ENCODE measurements around the gene CACUL1. TPM values are rescaled to one million over a fixed set of nuclear protein-coding genes. Genes with fewer than 3 reads are reported as not detected.

The CACUL1 gene
- total RNA-seq, 2 experiments from 2014 or later, result 25.5 to 30.2 TPM

DNA sequence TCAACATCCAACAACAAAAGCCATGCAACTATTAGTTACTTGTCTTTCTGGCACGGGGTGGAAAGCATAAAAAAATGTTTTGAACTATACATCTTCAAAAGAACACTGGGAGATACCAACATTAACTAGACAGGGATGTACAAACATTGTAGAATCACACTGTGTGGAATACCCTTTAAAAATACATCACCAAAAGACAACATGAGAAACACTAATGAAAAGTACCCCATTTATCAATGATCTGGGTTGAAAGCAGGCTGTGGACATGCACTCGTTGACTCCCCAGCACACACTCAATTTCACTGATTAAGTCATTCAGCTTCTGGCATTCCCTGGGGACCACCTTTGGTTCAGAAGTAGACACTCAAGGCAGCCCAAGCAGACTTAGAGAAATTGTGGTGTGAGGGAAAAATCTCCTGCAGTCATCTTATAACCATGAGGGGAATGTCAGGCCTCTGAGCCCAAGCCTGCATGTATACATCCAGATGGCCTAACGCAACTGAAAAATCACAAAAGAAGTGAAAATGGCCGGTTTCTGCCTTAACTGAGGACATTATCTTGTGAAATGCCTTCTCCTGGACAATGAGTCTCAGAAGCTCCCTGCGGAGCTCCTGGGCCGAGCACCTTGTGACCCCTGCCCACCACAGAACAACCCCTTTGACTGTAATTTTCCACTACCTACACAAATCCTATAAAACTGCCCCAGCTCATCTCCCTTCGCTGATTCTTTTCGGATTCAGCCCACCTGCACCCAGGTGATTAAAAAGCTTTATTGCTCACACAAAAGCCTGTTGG, 53.0 kb downstream of the CACUL1 start:
- H3K27me3 Mint-ChIP-seq (ENCODE audit: low read depth), result no peaks in the 10 kb centered on the region
- H3K4me3 Mint-ChIP-seq, result no peak overlapping the region
- H3K27ac Mint-ChIP-seq, result no peak overlapping the region
- CTCF ChIA-PET, result interaction anchor here (1.6 kb wide), 2 partner anchors 16 to 18 kb away, joined by 5 read pairs; no protein-coding TSS in a partner anchor
- DNase-seq, result no peak
- ATAC-seq, result no peak
- H3K4me1 Mint-ChIP-seq (ENCODE audit: low read depth), result peaks cover 39% of the 10 kb centered on the region
- H3K36me3 Mint-ChIP-seq (ENCODE audit: low read depth), result peaks cover 36% of the 10 kb centered on the region
- no peaks in the 10 kb centered on the region for H3K9me3 Mint-ChIP-seq (ENCODE audit: insufficient read depth)
- POLR2A ChIA-PET, result interaction anchor here (0.6 kb wide), 2 partner anchors 16 to 948 kb away, joined by 3 read pairs; no protein-coding TSS in a partner anchor

DNA sequence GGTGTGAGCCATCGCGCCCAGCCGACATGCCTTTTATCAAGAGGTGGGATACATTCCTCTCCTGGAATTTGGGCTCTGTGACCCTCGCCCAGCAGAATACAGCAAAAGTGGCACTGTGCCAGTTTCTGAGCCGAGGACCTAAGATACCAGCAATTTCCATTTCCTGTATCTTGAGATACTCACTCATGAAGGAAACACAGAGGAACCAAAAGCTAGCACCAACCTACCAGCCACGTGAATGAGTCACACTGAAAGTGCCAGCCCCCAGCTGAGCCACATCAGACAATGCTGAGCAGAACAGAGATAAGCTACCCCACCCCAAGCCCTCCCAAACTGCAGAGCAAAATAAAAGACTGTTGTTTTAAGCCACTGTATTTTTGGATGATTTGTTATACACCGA, 56.3 kb downstream of the CACUL1 start:
- ChIA-PET POLR2A (interaction anchor here (1.0 kb wide), 1 partner anchor 56 kb away, joined by 3 read pairs; the partner anchor contains the start of gene CACUL1), CTCF (interaction anchor here (0.8 to 2.2 kb wide), 5 partner anchors 21 to 178 kb away, joined by 3 to 8 read pairs (median 3); no protein-coding TSS in a partner anchor)
- H3K4me1 Mint-ChIP-seq (ENCODE audit: low read depth), result peaks cover 39% of the 10 kb centered on the region

DNA sequence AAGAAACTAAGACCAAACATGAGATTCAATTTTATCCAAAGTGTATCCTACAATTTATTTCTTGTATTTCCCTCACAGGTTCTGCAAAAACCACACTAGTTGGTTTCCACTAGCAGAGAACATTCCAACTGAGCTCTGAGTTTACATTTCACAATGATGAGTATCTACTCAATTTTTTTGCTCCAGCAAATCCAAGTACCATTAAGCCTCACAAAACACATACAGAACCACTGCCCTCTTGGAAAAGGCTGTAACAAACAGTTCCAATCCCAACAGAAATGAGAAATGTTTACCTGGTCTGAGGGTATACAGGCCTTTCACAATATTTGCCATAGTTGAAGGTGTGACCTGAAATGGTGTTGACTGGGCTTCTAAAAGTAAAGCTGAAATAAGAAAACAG, 59.9 kb downstream of the CACUL1 start:
- CTCF ChIA-PET, result interaction anchor here (0.5 to 1.6 kb wide), 5 partner anchors 10 to 235 kb away, joined by 3 to 8 read pairs (median 3); no protein-coding TSS in a partner anchor
- H3K36me3 Mint-ChIP-seq (ENCODE audit: low read depth), result peaks cover 23% of the 10 kb centered on the region
- H3K4me1 Mint-ChIP-seq (ENCODE audit: low read depth), result peaks cover 26% of the 10 kb centered on the region
- no peaks in the 10 kb centered on the region for H3K9me3 Mint-ChIP-seq (ENCODE audit: insufficient read depth)
- no peak for DNase-seq
- H3K27ac Mint-ChIP-seq, result no peak overlapping the region
- no peaks in the 10 kb centered on the region for H3K27me3 Mint-ChIP-seq (ENCODE audit: low read depth)
- no peak overlapping the region for H3K4me3 Mint-ChIP-seq
- POLR2A ChIA-PET, result interaction anchor here (1.7 kb wide), 1 partner anchor 38 kb away, joined by 3 read pairs; no protein-coding TSS in a partner anchor
- no peak for ATAC-seq

More for the DNA sequence above, 56.3 kb downstream of the CACUL1 start:
- H3K9me3 Mint-ChIP-seq (ENCODE audit: insufficient read depth), result no peaks in the 10 kb centered on the region
- peak; percentile 91 for DNase-seq
- H3K27me3 Mint-ChIP-seq (ENCODE audit: low read depth), result no peaks in the 10 kb centered on the region
- peak; percentile 100 for ATAC-seq
- peak overlapping the region; percentile 55 for H3K4me3 Mint-ChIP-seq
- H3K27ac Mint-ChIP-seq, result peak overlapping the region; percentile 65
- peaks cover 41% of the 10 kb centered on the region for H3K36me3 Mint-ChIP-seq (ENCODE audit: low read depth)

DNA sequence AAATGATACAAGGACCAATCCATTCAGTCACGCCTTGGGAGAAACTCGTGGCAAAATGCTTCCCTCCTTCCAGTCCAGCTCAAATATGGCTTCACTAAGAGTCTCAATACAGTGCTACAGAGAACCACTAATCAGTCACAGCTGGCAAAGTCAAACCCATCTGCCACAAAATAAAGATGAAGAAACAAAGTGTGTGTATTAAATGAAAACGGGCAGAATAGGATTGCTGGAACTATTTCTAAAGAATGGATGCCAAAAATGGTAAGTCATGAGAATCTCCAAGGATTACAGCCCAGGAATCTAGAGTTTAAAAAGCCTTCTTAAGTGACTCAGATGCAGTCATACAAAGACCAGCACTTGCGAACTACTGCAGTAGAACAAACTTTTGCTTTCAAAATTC, 61.9 kb downstream of the CACUL1 start:
- H3K27ac Mint-ChIP-seq, result no peak overlapping the region
- peaks cover 8% of the 10 kb centered on the region for H3K4me1 Mint-ChIP-seq (ENCODE audit: low read depth)
- no peaks in the 10 kb centered on the region for H3K9me3 Mint-ChIP-seq (ENCODE audit: insufficient read depth)
- no peak for ATAC-seq
- POLR2A ChIA-PET, result no interaction called here
- CTCF ChIA-PET, result interaction anchor here (1.7 kb wide), 1 partner anchor 28 kb away, joined by 6 read pairs; no protein-coding TSS in a partner anchor
- DNase-seq, result no peak
- H3K27me3 Mint-ChIP-seq (ENCODE audit: low read depth), result no peaks in the 10 kb centered on the region
- no peak overlapping the region for H3K4me3 Mint-ChIP-seq
- H3K36me3 Mint-ChIP-seq (ENCODE audit: low read depth), result peaks cover 27% of the 10 kb centered on the region

DNA sequence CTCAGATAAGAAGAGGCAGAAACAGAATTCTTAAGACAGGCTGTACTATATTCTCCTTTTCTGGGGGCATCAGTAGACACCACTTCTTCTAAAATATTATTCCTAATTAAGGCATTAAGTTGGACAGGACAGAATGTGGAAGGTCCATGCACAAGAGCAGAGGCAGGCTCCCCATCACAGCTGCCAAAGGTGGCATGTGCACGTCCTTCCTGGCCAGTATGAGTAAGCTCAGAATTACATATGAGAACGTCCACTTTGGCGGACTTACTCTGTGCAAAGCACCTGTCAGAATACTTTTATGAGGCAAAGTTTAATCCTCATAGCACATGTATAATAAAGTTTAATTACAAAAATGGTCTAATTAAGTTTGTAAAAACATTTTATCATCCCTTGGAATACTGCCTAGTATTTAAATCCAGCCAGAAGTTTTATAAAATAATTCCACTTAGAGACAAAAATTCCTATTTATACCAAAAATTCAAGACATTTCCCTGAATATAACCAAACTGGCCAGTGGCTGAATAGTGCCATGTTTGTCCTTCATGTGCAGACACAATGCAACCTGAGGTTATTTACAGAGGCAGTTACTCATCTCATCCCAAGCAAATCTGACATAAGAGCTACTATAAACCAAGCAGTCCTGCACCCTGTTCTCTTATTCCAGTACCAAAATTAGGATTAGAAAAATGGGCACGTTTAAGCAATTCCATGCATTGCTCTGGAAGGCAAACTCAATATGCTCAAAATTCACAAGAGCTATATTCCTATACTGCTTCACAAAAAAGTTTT, 65.5 kb downstream of the CACUL1 start:
- ChIA-PET CTCF (no interaction called here), POLR2A (no interaction called here)
- Mint-ChIP-seq H3K4me3 (no peak overlapping the region), H3K27ac (no peak overlapping the region), H3K27me3 (ENCODE audit: low read depth) (no peaks in the 10 kb centered on the region), H3K9me3 (ENCODE audit: insufficient read depth) (no peaks in the 10 kb centered on the region), H3K4me1 (ENCODE audit: low read depth) (no peaks in the 10 kb centered on the region), H3K36me3 (ENCODE audit: low read depth) (peaks cover 32% of the 10 kb centered on the region)
- ATAC-seq, result no peak
- DNase-seq, result no peak

DNA sequence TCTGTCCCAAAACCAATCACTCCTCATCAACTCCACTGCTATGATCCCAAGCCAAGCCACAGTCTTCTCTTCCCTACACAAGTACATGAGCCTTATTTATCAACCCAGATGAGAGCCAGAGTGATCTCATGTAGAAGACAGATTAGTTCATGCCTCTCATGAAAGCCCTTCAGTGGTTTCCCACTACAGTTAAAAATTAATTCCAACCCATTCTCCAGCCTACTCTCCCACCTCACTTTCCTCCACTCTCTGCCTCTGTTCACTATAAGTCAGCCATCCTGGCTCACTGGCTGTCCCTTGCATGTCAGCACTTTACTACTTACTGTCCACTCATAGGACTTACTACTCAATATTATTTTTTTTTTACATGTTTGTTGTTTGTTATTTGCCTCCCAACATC, 67.3 kb downstream of the CACUL1 start:
- Mint-ChIP-seq H3K36me3 (ENCODE audit: low read depth) (peaks cover 32% of the 10 kb centered on the region), H3K27me3 (ENCODE audit: low read depth) (no peaks in the 10 kb centered on the region), H3K4me3 (no peak overlapping the region), H3K4me1 (ENCODE audit: low read depth) (no peaks in the 10 kb centered on the region), H3K27ac (no peak overlapping the region), H3K9me3 (ENCODE audit: insufficient read depth) (no peaks in the 10 kb centered on the region)
- ATAC-seq, result no peak
- no peak for DNase-seq
- POLR2A ChIA-PET, result no interaction called here
- CTCF ChIA-PET, result no interaction called here

DNA sequence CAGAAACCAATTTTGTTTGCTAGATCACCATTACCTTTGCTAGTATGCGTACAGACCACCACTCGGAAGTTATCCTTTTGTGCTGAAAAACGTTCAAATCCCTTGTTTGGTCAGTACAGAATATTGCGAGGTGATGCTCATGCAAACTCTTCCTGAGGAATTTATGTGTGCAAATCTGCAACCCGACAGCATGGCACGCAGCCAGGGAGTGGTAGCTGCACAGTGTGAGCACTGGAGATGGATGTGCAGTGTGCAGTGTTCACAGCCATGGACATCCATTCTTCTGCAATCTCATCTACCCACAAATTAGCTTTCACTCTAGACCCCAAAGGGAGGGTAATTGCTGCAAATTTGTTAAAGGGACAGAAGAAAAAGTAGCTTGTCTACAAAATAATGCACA, 72.2 kb downstream of the CACUL1 start:
- peaks cover 33% of the 10 kb centered on the region for H3K36me3 Mint-ChIP-seq (ENCODE audit: low read depth)
- H3K27ac Mint-ChIP-seq, result no peak overlapping the region
- H3K4me1 Mint-ChIP-seq (ENCODE audit: low read depth), result peaks cover 5% of the 10 kb centered on the region
- H3K27me3 Mint-ChIP-seq (ENCODE audit: low read depth), result no peaks in the 10 kb centered on the region
- CTCF ChIA-PET, result interaction anchor here (0.8 kb wide), 1 partner anchor 39 kb away, joined by 3 read pairs; no protein-coding TSS in a partner anchor
- POLR2A ChIA-PET, result no interaction called here
- no peaks in the 10 kb centered on the region for H3K9me3 Mint-ChIP-seq (ENCODE audit: insufficient read depth)
- ATAC-seq (no peak), DNase-seq (no peak)
- H3K4me3 Mint-ChIP-seq, result no peak overlapping the region

DNA sequence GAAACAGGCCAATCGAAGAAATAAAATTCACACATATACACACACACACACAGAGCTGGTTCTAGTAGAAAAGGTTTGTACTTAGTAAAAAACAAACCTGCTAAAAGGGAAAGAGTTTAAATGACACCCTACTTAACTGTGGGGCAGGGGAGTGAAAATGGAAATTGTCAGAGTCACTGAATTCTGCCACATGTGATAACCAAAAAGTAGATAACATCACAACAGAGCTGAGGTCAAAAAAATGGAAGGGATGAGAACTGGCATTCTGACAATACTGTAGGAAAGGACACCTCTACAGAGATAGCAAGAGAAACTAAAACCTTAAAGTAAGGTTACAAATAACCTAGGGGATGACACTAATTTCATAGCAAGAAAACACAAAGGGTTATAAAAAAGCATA, 74.6 kb downstream of the CACUL1 start:
- Mint-ChIP-seq H3K27me3 (ENCODE audit: low read depth) (no peaks in the 10 kb centered on the region), H3K4me1 (ENCODE audit: low read depth) (peaks cover 5% of the 10 kb centered on the region), H3K27ac (no peak overlapping the region), H3K36me3 (ENCODE audit: low read depth) (peaks cover 20% of the 10 kb centered on the region), H3K9me3 (ENCODE audit: insufficient read depth) (no peaks in the 10 kb centered on the region), H3K4me3 (no peak overlapping the region)
- ChIA-PET POLR2A (no interaction called here), CTCF (interaction anchor here (1.2 kb wide), 1 partner anchor 41 kb away, joined by 3 read pairs; no protein-coding TSS in a partner anchor)
- DNase-seq (no peak), ATAC-seq (no peak)

DNA sequence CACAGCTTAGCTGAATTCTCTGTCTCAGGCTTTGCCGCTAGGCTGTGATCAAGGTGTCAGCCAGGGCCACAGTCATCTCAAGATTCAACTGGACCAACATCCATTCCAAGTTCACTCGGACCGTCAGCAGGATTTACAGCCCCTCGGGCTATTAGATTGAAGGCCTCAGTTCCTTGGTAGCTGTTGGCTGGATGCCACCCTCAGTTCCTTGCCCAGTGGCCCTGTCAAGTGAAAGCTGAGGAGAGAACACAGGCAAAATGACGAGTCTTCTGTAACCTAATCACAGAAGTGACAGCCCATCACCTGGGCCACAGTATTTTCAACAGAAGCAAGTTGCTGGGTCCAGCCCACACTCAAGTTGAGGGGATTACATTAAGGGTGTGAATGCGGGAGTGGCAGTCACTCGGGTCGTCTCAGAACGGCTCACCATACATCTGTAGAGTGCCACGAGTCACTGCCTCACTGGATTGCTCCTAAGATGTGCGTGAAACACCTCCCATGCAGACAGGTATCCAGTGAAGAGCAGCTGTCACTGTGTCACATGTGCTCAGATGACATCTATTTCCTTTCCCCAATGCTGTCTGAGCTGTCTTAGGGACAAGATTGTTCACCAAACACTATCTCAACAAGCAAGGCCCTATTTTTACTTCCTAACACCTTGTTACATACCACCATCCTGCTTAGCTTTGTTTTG, 80.4 kb downstream of the CACUL1 start:
- Mint-ChIP-seq H3K27me3 (ENCODE audit: low read depth) (no peaks in the 10 kb centered on the region), H3K4me3 (no peak overlapping the region)

DNA sequence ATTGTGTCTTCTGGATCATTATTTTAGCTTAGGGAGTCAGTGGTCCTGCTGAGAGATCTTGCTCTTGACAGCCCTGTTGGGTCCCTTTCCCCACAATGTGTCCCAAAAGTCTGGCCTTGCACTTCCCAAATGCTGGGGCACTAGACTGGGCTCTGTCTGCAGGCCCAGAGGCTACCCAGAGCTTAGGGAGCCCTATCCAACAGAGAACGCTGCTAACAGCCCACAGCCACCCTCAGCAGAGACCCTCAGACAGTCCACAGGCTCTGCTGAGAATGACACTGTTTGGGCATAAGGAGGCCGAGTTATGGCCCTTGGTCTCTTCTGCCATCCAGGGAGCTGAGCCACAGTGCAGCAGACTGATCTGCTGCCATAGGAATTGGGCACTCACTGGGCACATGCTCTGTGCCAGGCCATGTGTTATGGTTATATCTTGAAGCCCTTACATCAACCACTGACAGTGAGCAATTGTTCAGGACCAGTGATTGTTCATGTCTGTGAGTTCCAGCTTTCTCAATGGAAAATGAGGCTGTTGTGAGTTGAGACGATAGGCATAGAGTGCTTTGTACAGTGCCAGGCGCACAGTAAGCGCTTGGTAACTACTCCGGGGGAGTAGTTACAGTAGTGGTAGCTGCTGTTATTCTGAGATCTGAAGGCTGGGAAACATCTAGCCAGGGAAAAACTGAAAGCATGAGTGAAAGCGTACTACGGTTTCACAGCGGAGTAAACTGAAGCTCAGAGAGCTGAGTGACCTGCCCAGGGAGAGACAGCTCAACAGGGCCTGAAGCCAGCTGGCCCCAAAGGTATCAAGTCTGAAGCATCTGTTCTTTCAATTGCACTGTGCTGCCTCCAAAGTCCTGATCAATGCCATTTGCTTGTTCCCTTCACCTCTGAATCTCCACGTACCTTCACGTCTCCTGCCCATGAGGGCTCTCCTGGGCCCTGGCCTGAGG, 81.7 kb downstream of the CACUL1 start:
- Mint-ChIP-seq H3K36me3 (ENCODE audit: low read depth) (no peaks in the 10 kb centered on the region), H3K4me1 (ENCODE audit: low read depth) (peaks cover 14% of the 10 kb centered on the region), H3K9me3 (ENCODE audit: insufficient read depth) (no peaks in the 10 kb centered on the region), H3K27me3 (ENCODE audit: low read depth) (no peaks in the 10 kb centered on the region), H3K4me3 (no peak overlapping the region), H3K27ac (no peak overlapping the region)
- no peak for ATAC-seq
- DNase-seq, result no peak
- POLR2A ChIA-PET, result no interaction called here
- CTCF ChIA-PET, result no interaction called here

More for the DNA sequence above, 80.4 kb downstream of the CACUL1 start:
- ATAC-seq (no peak), DNase-seq (no peak)
- H3K36me3 Mint-ChIP-seq (ENCODE audit: low read depth), result peaks cover 3% of the 10 kb centered on the region
- H3K9me3 Mint-ChIP-seq (ENCODE audit: insufficient read depth), result no peaks in the 10 kb centered on the region
- H3K4me1 Mint-ChIP-seq (ENCODE audit: low read depth), result peaks cover 6% of the 10 kb centered on the region
- ChIA-PET POLR2A (no interaction called here), CTCF (interaction anchor here (0.6 kb wide), 1 partner anchor 10 kb away, joined by 3 read pairs; no protein-coding TSS in a partner anchor)
- H3K27ac Mint-ChIP-seq, result peak overlapping the region; percentile 35

DNA sequence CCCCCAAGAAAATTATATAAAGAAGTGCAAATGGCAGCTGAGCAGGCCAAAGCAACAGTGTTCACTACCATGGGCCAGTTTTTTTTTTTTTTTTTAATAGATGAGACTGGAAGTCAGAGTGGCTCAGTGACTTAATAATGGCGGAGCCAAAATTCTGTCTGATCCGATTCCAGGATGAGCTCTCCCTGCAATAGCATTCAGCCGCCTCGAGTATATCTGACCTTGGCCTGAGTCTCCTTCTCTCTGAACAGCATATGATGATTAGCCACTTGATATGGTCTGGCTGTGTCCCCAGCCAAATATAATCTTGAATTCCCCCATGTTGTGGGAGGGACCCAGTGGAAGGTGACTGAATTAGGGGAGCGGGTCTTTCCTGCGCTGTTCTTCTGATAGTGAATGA, 82.6 kb downstream of the CACUL1 start:
- Mint-ChIP-seq H3K36me3 (ENCODE audit: low read depth) (no peaks in the 10 kb centered on the region), H3K27me3 (ENCODE audit: low read depth) (no peaks in the 10 kb centered on the region), H3K4me3 (no peak overlapping the region), H3K27ac (no peak overlapping the region), H3K4me1 (ENCODE audit: low read depth) (peaks cover 14% of the 10 kb centered on the region), H3K9me3 (ENCODE audit: insufficient read depth) (no peaks in the 10 kb centered on the region)
- POLR2A ChIA-PET, result no interaction called here
- no peak for DNase-seq
- CTCF ChIA-PET, result no interaction called here
- no peak for ATAC-seq

Measured in activated CD8-positive, alpha-beta T cell treated with anti-CD3 and anti-CD28 coated beads, Interleukin-2, amount 10 ng/mL, durations not matched to agents 7 days and 5 days (primary cell).